ENCODE measurements around the gene CTSE. TPM values are rescaled to one million over a fixed set of nuclear protein-coding genes. Genes with fewer than 3 reads are reported as not detected.

The CTSE gene
- total RNA-seq, 2 donors from 2014 or later, result not detected

- intact Hi-C loops (cut with DNase I), result no loop called here
These were observed 1.9 kb downstream of the CTSE start for GRCh38 chr1:206021626-206022365.

DNA sequence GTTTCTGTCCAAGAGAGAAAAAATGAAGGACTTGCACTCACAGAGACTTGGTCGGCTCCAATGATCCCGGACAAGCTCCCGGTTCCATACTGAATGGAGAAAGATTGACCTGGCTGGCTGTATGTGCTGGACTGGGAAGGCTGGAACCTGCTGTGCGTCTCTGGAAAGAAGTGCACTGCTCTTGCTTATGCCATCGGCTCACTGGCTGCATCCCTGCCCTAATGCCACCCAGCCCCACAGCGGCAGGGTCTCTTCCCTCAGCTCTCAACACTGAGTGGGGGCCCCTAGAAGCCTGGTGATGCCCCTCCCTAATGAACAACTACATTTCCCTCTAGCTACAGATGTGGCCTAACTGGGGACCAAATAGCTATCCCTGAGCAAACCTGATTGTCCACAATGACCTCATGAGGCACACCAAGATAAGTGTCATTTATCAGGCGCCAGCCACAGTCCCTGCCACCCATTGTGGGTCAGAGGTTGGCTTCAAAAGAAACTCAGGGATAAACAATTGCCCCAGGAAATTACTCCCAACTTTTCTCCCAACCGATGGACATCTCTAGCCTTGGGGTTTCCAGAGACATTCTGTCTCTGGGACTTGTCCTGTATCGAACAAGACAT, 2.6 kb downstream of the CTSE start:
- intact Hi-C loops (cut with DNase I), result no loop called here
- DNase-seq, result no peak
- no peak for ATAC-seq

More at GRCh38 chr1:206021626-206022365, 1.9 kb downstream of the CTSE start:
- ATAC-seq, result no peak
- DNase-seq, result no peak

DNA sequence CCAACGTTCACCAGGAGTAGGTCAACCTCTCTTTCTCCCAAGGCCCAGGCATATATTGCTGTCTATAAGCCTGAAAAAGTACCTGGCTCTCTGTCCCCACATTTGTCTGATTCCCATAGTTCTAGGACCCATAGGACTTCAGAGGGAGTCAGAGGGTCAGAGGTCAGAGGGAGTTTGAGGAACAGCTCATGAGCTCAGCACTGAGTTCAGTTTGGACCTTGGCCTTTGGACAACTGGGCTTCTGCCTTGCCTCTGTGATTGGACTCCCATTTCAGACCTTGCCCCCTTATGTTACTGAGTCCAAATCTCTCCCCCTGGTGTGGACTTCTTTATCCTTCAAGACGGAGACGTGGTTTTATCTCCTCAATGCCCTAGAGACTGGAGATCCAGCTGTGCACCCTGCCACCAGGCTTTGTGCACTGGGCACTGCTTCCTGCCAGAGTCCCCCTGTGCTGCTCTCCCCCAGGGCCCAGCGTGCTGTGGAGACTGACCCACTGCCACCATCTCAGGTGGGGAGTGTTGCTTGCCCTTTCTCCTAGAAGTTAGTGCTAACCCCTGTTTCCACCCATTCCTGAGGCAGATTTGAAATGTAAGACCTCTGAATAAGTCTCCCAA, 3.2 kb downstream of the CTSE start:
- ATAC-seq (no peak), DNase-seq (no peak)
- intact Hi-C loops (cut with DNase I), result no loop called here

DNA sequence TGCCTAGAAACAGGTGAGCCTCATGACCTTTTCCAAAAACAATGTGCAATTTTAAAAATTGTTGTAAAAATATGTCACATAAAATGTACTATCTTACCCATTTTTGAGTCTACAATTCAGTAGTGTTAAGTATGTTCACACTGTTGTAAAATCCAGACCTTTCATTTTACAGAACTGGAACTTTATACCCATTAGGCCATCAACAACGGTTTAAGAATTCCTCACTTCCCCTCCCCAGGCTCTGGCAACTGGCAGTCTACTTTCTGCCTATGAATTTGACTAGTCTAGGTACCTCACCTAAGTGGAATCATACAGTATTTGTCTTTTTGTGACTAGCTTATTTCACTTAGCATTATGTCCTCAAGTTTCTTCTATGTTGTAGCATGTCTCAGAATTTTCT, 8.6 kb downstream of the CTSE start:
- DNase-seq (no peak), ATAC-seq (no peak)
- intact Hi-C loops (cut with DNase I), result no loop called here

DNA sequence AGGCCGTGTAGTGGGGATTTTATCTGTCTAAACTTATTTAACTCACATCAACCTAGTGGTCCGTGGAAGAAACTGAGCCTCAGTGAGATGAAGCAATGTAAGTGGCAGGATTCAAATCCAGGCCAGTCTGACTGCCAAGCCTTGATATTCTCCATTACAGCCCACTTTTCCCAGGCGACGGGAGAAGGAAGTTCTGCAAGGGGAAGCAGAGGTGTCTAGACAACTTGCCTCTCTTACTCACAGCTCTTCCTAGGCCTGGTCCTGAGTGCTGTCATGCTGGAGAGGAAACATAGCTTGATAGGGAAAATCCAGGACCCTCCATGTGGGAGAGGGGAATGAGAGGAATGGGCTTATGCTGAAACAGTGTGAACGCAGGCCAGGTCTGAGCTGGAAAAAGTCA, 9.1 kb downstream of the CTSE start:
- intact Hi-C loops (cut with DNase I), result no loop called here
- ATAC-seq, result no peak
- no peak for DNase-seq

GRCh38 chr1:206013026-206013795, 10.5 kb downstream of the CTSE start:
- ATAC-seq (no peak), DNase-seq (no peak)
- intact Hi-C loops (cut with DNase I), result no loop called here

- peak; percentile 86 to 91 for ATAC-seq
- intact Hi-C loops (cut with DNase I), result no loop called here
- DNase-seq, result peak; percentile 76
These were observed 11.4 kb downstream of the CTSE start for GRCh38 chr1:206012086-206012859.

- DNase-seq (no peak), ATAC-seq (peak in 1 of 2 donors; percentile 29)
- intact Hi-C loops (cut with DNase I), result no loop called here
These were observed 12.6 kb downstream of the CTSE start for GRCh38 chr1:206011057-206011456.

- no peak for DNase-seq
- intact Hi-C loops (cut with DNase I), result no loop called here
These were observed 13.6 kb downstream of the CTSE start for GRCh38 chr1:206010060-206010459.

GRCh38 chr1:206006946-206007345, 16.7 kb downstream of the CTSE start:
- no peak for DNase-seq

More at GRCh38 chr1:206010060-206010459, 13.6 kb downstream of the CTSE start:
- ATAC-seq, result no peak

DNA sequence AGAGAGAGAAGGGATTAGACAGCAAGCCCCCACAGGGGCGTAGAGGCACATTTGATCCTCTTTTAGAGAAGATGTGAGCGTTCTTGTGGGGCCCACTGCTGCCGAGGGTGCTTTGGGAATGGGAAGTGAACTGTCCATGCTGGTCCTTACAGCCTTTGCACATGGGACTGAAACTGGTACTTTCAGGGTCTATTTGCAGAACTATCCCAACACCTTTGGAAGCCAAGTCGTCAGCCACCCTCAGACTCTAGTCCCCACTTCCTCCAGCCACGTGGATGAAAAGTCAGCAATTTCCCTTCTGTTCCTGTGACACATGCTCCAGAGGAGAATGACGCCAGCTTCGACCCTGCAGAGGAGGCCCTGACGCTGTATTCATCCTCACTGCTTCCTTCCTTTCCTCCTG, 17.9 kb downstream of the CTSE start:
- intact Hi-C loops (cut with DNase I), result no loop called here
- no peak for DNase-seq
- no peak for ATAC-seq

More at GRCh38 chr1:206006946-206007345, 16.7 kb downstream of the CTSE start:
- intact Hi-C loops (cut with DNase I), result no loop called here
- ATAC-seq, result no peak

DNA sequence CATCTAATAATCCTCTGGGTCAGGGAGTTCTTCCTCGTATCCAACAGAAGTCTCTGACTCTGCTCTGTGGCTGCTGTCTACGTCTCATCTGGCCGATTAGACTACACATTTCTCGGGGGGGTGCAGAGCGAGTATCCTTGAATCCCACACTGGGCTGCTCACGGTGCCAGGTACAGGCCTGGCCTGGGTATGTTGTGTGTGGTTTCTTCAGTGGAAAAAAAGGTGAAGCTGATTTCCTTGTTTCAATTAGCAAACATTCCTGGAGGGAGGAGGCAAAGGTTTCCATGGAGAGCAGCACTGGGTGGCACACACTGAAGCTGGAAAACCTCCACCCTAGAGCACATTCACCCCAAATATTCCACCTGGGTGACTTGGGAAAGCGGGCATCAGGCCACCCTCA, 18.5 kb downstream of the CTSE start:
- intact Hi-C loops (cut with DNase I), result no loop called here
- DNase-seq, result no peak
- peak in 1 of 2 donors; percentile 28 for ATAC-seq

- peak in 1 of 2 donors; percentile 5 for ATAC-seq
- no peak for DNase-seq
- intact Hi-C loops (cut with DNase I), result no loop called here
These were observed 18.9 kb downstream of the CTSE start for GRCh38 chr1:206004826-206005225.

GRCh38 chr1:206003854-206004800, 19.6 kb downstream of the CTSE start:
- no peak for ATAC-seq

GRCh38 chr1:206002871-206003801, 20.6 kb downstream of the CTSE start, which contains the start of gene RAB7B:
Gene RAB7B (minus strand): TSS chr1:206003395. CDS start chr1:205994135, 9,260 bp downstream.
- intact Hi-C loops (cut with DNase I), result no loop called here
- DNase-seq (peak; percentile 80), ATAC-seq (peak; percentile 66 to 76)

More at GRCh38 chr1:206003854-206004800, 19.6 kb downstream of the CTSE start:
- intact Hi-C loops (cut with DNase I), result no loop called here
- no peak for DNase-seq

DNA sequence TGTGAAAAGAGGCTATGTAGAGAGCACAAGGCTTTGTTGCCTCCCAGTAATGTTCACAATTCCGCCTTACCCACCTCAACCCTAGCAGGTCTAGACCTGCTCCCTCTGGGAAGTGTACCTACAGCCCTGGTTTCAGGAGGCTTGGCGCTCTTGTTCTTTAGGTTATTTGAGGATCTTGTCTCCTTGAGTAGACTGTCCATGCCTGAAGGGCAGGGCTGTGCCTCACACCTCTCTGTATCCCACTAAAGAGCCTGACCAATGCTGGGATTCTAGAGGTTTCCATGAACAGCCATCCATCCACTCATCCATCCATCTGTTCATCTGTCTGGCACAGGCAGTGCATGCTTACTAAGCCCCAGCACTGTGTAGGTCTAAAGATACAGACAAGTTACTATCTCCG, 21.5 kb downstream of the CTSE start:
- no peak for DNase-seq
- no peak for ATAC-seq
- intact Hi-C loops (cut with DNase I), result no loop called here

- ATAC-seq (peak; percentile 62 to 85), DNase-seq (peak; percentile 50)
- intact Hi-C loops (cut with DNase I), result no loop called here
These were observed 22.2 kb downstream of the CTSE start for GRCh38 chr1:206001476-206001888.
